ENCODE measurements around the gene RMND5B. TPM values are rescaled to one million over a fixed set of nuclear protein-coding genes. Genes with fewer than 3 reads are reported as not detected.

RMND5B gene
- total and polyA plus RNA-seq, 2 donors (not counting 1 experiment from before 2014, with no cell fraction given) = 46.1 to 52.7 TPM

Other genes with a start within 250 kb of the RMND5B start
- not detected in 2 replicates for gene PROP1, start 134.8 kb upstream of the RMND5B start, total RNA-seq
- gene PROP1, start 134.8 kb upstream of the RMND5B start, polyA plus RNA-seq = not detected in 2 replicates
- gene N4BP3, start 17.5 kb upstream of the RMND5B start, total RNA-seq = 47.2 and 48.7 TPM in 2 replicates
- 13.3 and 18.3 TPM in 2 replicates for gene N4BP3, start 17.5 kb upstream of the RMND5B start, polyA plus RNA-seq
- 62.1 and 66.0 TPM in 2 replicates for gene NHP2, start 22.9 kb downstream of the RMND5B start, total RNA-seq
- gene NHP2, start 22.9 kb downstream of the RMND5B start, polyA plus RNA-seq = 92.7 and 99.8 TPM in 2 replicates
- not detected in 2 replicates for gene GMCL2, start 56.4 kb downstream of the RMND5B start, total RNA-seq
- not detected in 2 replicates for gene GMCL2, start 56.4 kb downstream of the RMND5B start, polyA plus RNA-seq
- 70.6 and 75.1 TPM in 2 replicates for gene HNRNPAB, start 73.5 kb downstream of the RMND5B start, total RNA-seq
- 25.1 and 35.0 TPM in 2 replicates for gene HNRNPAB, start 73.5 kb downstream of the RMND5B start, polyA plus RNA-seq
- 263 and 275 TPM in 2 replicates for gene PHYKPL, start 101.8 kb downstream of the RMND5B start, total RNA-seq
- 295 and 313 TPM in 2 replicates for gene PHYKPL, start 101.8 kb downstream of the RMND5B start, polyA plus RNA-seq